PC-9 (cell line): ENCODE measurements around the gene RUNDC3A.

ENCODE experiments used
- EZH2 ChIP-seq: fragments of 200-600 bp; sonication (generic); IDR thresholded peaks from 2 replicates; pipeline ENCODE4 v1.8.0; 2017; ENCODE audit warnings: antibody characterized with exemption, low read depth
- TF ChIP-seq, protein P1 (sequence below): fragments of 200-600 bp; sonication (generic); conservative IDR thresholded peaks from 2 replicates; pipeline ENCODE4 v1.6.1; 2017; ENCODE audit warnings: mixed run types, antibody characterized with exemption, mild to moderate bottlenecking, moderate library complexity

DNA sequence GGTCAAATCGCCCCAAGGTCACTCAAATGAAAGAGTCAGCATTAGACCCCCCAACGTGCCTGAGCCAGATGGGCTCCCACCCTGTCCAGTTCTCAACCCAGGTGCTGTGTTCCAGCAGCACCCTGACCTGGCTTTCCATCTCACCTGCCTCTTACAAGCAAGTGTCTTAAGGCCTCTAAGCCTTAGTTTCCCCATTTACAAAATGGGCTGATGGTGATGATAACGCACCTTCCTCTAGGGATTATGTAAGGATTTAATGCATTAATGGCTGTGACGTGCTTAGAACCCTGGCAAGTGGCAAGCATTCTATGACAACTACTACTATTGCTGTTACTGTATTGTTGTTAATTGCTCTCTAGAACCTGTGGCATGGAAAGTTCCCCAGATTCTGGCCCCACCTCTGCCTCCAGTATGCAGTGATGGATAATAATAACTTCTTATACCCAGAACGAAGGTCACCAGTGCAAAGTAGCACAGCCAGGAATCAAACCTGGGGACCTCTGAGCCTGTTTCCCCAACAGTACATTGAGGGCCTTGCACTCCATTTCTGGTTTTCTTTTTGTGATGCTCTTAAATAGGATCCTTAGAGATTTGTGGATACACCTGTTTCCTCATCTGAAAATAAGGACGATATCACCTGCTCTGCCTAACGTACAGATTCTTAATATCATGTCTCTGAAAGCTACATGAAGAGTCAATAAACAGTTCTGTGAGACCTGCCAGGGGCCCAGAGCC is 19.5 kb downstream of the RUNDC3A start:
- no peak for TF ChIP-seq EZH2
- TF ChIP-seq, protein P1, sequence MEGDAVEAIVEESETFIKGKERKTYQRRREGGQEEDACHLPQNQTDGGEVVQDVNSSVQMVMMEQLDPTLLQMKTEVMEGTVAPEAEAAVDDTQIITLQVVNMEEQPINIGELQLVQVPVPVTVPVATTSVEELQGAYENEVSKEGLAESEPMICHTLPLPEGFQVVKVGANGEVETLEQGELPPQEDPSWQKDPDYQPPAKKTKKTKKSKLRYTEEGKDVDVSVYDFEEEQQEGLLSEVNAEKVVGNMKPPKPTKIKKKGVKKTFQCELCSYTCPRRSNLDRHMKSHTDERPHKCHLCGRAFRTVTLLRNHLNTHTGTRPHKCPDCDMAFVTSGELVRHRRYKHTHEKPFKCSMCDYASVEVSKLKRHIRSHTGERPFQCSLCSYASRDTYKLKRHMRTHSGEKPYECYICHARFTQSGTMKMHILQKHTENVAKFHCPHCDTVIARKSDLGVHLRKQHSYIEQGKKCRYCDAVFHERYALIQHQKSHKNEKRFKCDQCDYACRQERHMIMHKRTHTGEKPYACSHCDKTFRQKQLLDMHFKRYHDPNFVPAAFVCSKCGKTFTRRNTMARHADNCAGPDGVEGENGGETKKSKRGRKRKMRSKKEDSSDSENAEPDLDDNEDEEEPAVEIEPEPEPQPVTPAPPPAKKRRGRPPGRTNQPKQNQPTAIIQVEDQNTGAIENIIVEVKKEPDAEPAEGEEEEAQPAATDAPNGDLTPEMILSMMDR: no peak
